ENCODE measurements around the gene LRMDA. TPM values are rescaled to one million over a fixed set of nuclear protein-coding genes. Genes with fewer than 3 reads are reported as not detected.

Gene LRMDA
- total RNA-seq, 2 experiments from 2014 or later, result not detected

DNA sequence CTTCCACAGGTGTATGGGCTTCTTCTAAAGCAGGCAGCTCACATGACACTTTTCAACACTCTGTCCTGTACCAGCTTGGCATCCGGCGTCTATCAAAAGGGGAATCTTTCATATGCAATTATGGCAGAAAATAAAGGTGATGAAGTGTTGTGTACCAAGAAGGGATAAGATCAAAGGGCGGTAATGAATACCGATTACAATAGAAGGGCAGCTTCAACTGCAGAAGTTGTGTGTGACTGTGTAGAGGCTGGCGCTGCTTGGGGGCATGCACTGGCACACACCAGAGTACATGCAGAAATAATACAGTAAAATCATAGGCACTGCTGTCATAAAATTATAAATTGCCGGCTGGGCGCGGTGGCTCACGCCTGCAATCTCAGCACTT is 744.7 kb downstream of the LRMDA start:
- no TSS peak for BruUV-seq (replicated peaks)
- DNase-seq (ENCODE audit: low spot score), result no peak
- Histone ChIP-seq H3K4me1 (ENCODE audit: insufficient read depth, low read length, poor library complexity, severe bottlenecking) (no peaks in the 10 kb centered on the region), H3K27ac (ENCODE audit: low read depth, low read length, poor library complexity, severe bottlenecking) (no peak overlapping the region), H4K20me1 (ENCODE audit: insufficient read depth, low read length) (no peaks in the 10 kb centered on the region), H3K36me3 (ENCODE audit: insufficient read depth, low read length) (no peaks in the 10 kb centered on the region), H3K9me2 (ENCODE audit: insufficient read depth, low read length) (no peaks in the 10 kb centered on the region), H3K9me3 (ENCODE audit: low read length) (no peaks in the 10 kb centered on the region), H3K4me3 (ENCODE audit: low read depth, low read length, poor library complexity, severe bottlenecking) (no peak overlapping the region), H3K79me2 (ENCODE audit: insufficient read depth, low read depth, low read length) (no peaks in the 10 kb centered on the region), H3K4me2 (ENCODE audit: low read length) (no peak overlapping the region), H2AFZ (ENCODE audit: low read length) (no peak overlapping the region)
- intact Hi-C loops (cut with micrococcal nuclease; ENCODE audit: unreplicated experiment), result no loop called here
- CTCF ChIA-PET (ENCODE audit: unreplicated experiment), result no interaction called here
- no peak for TF ChIP-seq EZH2phosphoT487 (IDR thresholded peaks at IDR 0.05; ENCODE audit: borderline replicate concordance, low read depth, low read length)
- TF ChIP-seq, protein P1, sequence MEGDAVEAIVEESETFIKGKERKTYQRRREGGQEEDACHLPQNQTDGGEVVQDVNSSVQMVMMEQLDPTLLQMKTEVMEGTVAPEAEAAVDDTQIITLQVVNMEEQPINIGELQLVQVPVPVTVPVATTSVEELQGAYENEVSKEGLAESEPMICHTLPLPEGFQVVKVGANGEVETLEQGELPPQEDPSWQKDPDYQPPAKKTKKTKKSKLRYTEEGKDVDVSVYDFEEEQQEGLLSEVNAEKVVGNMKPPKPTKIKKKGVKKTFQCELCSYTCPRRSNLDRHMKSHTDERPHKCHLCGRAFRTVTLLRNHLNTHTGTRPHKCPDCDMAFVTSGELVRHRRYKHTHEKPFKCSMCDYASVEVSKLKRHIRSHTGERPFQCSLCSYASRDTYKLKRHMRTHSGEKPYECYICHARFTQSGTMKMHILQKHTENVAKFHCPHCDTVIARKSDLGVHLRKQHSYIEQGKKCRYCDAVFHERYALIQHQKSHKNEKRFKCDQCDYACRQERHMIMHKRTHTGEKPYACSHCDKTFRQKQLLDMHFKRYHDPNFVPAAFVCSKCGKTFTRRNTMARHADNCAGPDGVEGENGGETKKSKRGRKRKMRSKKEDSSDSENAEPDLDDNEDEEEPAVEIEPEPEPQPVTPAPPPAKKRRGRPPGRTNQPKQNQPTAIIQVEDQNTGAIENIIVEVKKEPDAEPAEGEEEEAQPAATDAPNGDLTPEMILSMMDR (conservative IDR thresholded peaks at IDR 0.05; ENCODE audit: low read length), result no peak
- POLR2A ChIA-PET, result no interaction called here

DNA sequence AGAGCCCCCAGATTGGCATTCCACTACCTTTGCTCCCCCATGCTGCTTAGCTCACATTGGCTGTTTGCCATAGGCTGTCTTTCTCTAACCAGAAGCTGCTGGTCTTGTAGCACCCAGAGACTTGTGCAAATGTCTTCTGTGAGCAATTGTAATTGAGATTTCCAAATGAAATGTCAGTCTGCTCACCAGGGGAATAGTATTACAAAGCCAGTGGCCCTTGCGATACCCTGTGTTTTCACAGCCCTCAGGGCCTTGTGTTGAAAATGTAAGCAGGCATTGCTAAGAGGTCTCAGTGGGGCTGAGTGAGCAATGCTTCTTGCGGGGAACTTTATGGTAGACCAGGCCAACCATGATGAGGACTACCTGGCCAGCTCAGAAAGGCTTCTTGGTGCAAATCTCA is 746.5 kb downstream of the LRMDA start:
- Histone ChIP-seq H3K4me1 (ENCODE audit: insufficient read depth, low read length, poor library complexity, severe bottlenecking) (no peaks in the 10 kb centered on the region), H3K27ac (ENCODE audit: low read depth, low read length, poor library complexity, severe bottlenecking) (no peak overlapping the region), H3K36me3 (ENCODE audit: insufficient read depth, low read length) (no peaks in the 10 kb centered on the region), H3K4me2 (ENCODE audit: low read length) (no peak overlapping the region), H4K20me1 (ENCODE audit: insufficient read depth, low read length) (no peaks in the 10 kb centered on the region), H3K9me2 (ENCODE audit: insufficient read depth, low read length) (no peaks in the 10 kb centered on the region), H3K4me3 (ENCODE audit: low read depth, low read length, poor library complexity, severe bottlenecking) (no peak overlapping the region), H3K9me3 (ENCODE audit: low read length) (no peaks in the 10 kb centered on the region), H3K79me2 (ENCODE audit: insufficient read depth, low read depth, low read length) (no peaks in the 10 kb centered on the region), H2AFZ (ENCODE audit: low read length) (no peak overlapping the region)
- intact Hi-C loops (cut with micrococcal nuclease; ENCODE audit: unreplicated experiment), result no loop called here
- TF ChIP-seq EZH2phosphoT487 (IDR thresholded peaks at IDR 0.05; ENCODE audit: borderline replicate concordance, low read depth, low read length), result no peak
- TF ChIP-seq, protein P1 (conservative IDR thresholded peaks at IDR 0.05; ENCODE audit: low read length), result no peak
- BruUV-seq (replicated peaks), result no TSS peak
- POLR2A ChIA-PET, result interaction anchor here (0.5 kb wide), 1 partner anchor 532 kb away, joined by 3 read pairs; no protein-coding TSS in a partner anchor
- DNase-seq (ENCODE audit: low spot score), result no peak
- CTCF ChIA-PET (ENCODE audit: unreplicated experiment), result no interaction called here

DNA sequence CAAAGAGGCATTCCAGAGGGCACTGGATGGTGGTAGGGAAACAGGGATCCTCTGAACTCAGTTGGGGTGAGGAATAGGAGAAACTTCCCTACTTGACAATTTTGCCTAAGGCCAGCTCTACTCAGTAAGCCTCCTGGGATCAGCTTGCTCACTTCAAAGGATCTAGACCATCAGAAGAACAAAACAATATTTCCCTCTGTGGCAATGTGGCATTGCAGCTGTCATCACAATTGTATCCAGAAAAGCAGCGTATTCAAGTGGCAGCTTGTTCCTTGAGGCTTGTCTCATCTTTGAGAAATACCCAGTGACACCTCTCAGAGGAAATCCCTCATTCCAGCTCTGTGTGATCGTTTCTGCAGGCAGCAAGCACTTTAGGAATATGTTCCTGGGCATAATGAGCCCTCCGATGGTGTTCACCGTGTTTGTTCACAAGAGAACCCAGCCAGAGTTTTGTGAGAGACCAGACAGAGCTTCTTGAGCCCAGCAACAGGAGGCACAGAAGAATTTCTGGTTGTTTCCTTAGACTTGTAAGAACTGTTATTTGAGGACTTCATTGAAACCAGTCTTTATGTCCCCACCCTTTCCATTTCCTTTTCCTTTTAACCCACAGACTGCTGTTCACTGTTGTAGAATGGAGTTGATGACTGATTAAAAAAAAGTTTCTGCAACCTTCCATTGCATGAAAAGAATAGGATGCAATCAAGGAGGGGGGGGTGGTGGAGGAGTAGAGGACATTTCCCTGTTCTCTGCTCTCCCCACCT is 747.3 kb downstream of the LRMDA start:
- H3K4me2 ChIP-seq (ENCODE audit: low read length), result no peak overlapping the region
- CTCF ChIA-PET (ENCODE audit: unreplicated experiment), result no interaction called here
- no peaks in the 10 kb centered on the region for H3K79me2 ChIP-seq (ENCODE audit: insufficient read depth, low read depth, low read length)
- no peaks in the 10 kb centered on the region for H3K9me2 ChIP-seq (ENCODE audit: insufficient read depth, low read length)
- no peak overlapping the region for H3K27ac ChIP-seq (ENCODE audit: low read depth, low read length, poor library complexity, severe bottlenecking)
- H4K20me1 ChIP-seq (ENCODE audit: insufficient read depth, low read length), result no peaks in the 10 kb centered on the region
- no peak overlapping the region for H2AFZ ChIP-seq (ENCODE audit: low read length)
- no peak for DNase-seq (ENCODE audit: low spot score)
- BruUV-seq (replicated peaks), result no TSS peak
- no peaks in the 10 kb centered on the region for H3K9me3 ChIP-seq (ENCODE audit: low read length)
- no peaks in the 10 kb centered on the region for H3K36me3 ChIP-seq (ENCODE audit: insufficient read depth, low read length)
- no peak for TF ChIP-seq EZH2phosphoT487 (IDR thresholded peaks at IDR 0.05; ENCODE audit: borderline replicate concordance, low read depth, low read length)
- TF ChIP-seq, protein P1 (conservative IDR thresholded peaks at IDR 0.05; ENCODE audit: low read length), result no peak
- intact Hi-C loops (cut with micrococcal nuclease; ENCODE audit: unreplicated experiment), result no loop called here
- no peaks in the 10 kb centered on the region for H3K4me1 ChIP-seq (ENCODE audit: insufficient read depth, low read length, poor library complexity, severe bottlenecking)
- POLR2A ChIA-PET, result interaction anchor here (0.5 kb wide), 1 partner anchor 531 kb away, joined by 3 read pairs; no protein-coding TSS in a partner anchor
- H3K4me3 ChIP-seq (ENCODE audit: low read depth, low read length, poor library complexity, severe bottlenecking), result no peak overlapping the region

Data from OCI-LY7 (cell line).